CD4-positive, alpha-beta T cell treated with Interleukin-2 at 100 ng/mL for 4 hours (primary cell): ENCODE measurements around the gene GDPD4.
A peak's percentile ranks its signal among the peaks of the same experiment; 100 is the strongest.

Source experiments
- DNase-seq: peaks from one replicate; pipeline ENCODE4 v3.0.0-alpha.2; 2020; ENCODE audit warnings: low spot score

GDPD4 gene

DNA sequence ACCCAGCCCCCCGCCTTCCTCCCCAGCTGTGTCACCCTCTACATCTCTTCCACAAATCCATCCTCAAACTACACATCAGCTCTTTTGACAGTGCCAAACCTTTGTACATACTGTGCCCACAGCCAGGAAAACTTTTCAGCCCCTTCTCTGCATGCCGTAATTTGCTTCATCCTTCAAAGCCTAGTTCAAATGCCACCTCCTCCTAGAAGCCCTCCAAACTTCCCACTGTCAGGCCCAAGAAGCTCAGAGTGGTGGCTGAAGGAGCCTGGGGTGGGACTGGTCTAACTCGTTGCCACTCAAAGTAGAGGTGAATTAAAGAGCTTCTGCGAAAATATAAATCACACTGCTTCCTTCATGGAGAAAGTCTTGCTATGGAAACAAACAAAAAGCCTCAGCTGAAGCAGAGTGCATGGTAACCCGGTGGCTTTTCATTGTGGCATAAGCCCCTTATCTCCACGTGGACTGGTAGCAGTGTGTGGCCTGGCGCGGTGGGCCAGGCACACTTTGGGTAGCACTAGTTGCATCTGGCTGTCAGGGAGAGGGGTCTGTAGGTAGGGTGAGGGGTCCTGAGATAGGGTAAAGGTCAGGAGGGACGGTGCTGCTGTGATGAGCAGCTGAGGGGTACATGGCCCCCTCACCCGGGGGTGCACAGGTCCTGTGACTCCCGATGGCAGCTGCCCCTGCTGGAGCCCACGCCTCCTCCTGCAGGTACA, 96.6 kb downstream of the GDPD4 start:
- no peak for DNase-seq

DNA sequence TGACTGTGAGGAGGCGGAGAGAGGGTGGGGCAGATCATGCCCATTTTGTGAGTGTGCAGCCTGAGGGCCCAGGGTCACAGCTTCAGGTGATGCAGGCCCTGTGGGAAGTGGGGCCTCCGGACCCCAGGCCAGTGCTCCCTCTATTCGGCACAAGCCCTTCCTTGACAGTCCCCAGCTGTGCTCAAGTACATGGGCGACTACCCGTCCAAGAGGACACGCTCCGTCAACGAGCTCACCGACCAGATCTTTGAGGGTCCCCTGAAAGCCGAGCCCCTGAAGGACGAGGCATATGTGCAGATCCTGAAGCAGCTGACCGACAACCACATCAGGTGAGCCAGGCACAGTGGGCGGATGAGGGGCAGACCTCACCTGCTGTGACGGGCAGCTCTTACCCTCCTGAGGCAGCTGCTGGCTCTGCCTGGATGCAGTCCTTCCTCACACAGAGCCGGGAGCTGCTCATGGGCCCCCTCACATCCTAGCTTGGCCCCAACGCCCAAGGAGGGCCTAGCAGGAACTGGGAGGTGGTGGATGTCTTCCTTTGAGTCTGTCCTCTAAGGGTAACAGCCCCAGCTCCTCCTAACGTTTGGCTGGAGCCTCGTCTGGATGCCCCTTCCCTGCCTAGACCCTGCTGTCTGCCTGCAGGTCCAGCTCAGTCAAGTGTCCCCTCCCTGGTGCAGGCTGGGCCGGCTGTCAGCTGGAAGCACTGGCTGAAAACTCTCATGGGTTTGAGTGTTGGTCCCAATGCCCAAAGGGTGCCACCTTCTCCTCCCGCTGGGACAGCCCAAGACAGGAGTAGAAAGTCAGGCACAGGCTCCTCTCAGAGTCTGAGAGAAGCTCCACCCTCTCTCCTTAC, 97.4 kb downstream of the GDPD4 start:
- DNase-seq = no peak

GRCh38 chr11:77202941-77203900, 98.3 kb downstream of the GDPD4 start:
- no peak for DNase-seq

- no peak for DNase-seq
Measured at GRCh38 chr11:77201991-77202841, 99.3 kb downstream of the GDPD4 start.

DNA sequence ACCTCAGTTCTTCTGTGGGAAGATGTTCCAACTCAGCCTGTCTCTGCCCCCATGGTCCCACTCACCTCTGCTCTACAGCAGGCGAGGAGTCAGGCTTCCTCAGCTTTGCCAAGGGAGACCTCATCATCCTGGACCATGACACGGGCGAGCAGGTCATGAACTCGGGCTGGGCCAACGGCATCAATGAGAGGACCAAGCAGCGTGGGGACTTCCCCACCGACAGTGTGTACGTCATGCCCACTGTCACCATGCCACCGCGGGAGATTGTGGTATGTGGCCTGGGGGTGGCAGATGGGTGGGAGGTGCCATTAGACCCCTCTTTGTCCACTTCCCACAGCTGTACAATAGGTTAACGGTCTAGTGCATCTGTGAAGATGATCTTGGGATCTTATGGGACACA, 100.1 kb downstream of the GDPD4 start:
- DNase-seq = no peak

GRCh38 chr11:77200351-77201268, 100.9 kb downstream of the GDPD4 start:
- no peak for DNase-seq

DNA sequence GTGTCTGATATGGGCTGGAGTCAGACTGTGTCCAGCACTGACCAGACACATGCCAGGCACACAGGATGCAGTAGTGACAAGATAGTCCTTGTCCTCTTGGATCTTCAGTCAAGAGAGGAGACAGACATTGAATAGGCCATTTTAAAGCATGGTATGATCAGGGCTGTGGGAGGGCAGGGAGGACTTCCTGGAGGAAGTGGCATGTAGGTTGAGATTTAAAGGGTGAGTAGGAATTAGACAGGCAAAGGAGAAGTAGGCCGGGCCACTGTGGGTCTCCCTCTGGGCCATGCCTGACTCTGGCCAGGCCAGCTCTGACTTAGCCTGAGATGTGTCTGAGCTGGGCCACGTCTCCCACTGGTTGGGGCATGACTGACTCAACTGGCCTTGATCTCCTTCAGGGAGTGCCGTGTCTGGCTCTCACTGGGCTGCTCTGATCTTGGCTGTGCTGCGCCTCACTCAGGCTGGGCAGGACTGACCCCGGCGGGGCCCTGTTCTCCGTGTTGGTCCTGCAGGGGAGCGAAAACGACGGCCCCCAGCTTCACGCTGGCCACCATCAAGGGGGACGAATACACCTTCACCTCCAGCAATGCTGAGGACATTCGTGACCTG, 102.2 kb downstream of the GDPD4 start:
- no peak for DNase-seq

GRCh38 chr11:77198440-77198849, 103.0 kb downstream of the GDPD4 start:
- DNase-seq = no peak

GRCh38 chr11:77197626-77198320, 103.7 kb downstream of the GDPD4 start:
- DNase-seq = no peak

DNA sequence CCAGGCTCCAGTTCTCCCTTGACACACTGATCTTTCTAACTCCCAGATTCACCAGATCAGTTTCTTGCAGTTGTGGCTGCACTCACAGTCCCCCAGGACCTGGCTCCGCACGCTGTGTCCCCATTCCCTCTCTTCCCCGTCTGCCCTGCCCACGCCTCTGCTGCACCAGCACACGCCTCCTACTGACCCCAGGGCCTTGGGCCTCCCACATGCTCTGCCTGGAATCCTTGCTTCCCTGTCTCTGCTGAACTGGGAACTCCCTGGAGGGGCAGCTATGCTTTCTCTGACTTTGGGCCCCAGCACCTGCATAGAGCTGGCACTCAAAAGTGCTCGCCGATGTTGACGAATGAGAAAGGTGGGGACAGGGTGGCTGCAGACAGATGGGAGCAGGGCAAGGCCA, 104.5 kb downstream of the GDPD4 start:
- DNase-seq = no peak

- no peak for DNase-seq
Measured at GRCh38 chr11:77195071-77195755, 106.3 kb downstream of the GDPD4 start.

- no peak for DNase-seq
Measured at GRCh38 chr11:77193911-77194830, 107.3 kb downstream of the GDPD4 start.

DNA sequence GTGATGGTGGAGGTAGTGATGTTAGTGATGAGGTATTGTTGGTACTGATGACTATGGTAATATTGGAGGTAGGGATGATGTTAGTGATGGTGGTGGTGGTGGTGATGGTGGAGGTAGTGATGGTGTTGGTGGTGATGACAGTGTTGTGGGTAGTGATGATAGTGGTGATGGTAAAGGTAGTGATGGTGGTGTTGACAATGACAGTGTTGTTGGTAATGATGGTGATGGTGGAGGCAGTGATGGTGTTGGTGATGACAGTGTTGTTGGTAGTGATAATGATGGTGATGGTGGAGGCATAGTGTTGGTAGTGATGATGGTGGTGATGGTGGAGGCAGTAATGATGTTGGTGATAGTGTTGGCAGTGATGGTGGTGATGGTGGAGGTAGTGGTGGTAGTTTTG, 108.3 kb downstream of the GDPD4 start:
- DNase-seq = no peak

DNA sequence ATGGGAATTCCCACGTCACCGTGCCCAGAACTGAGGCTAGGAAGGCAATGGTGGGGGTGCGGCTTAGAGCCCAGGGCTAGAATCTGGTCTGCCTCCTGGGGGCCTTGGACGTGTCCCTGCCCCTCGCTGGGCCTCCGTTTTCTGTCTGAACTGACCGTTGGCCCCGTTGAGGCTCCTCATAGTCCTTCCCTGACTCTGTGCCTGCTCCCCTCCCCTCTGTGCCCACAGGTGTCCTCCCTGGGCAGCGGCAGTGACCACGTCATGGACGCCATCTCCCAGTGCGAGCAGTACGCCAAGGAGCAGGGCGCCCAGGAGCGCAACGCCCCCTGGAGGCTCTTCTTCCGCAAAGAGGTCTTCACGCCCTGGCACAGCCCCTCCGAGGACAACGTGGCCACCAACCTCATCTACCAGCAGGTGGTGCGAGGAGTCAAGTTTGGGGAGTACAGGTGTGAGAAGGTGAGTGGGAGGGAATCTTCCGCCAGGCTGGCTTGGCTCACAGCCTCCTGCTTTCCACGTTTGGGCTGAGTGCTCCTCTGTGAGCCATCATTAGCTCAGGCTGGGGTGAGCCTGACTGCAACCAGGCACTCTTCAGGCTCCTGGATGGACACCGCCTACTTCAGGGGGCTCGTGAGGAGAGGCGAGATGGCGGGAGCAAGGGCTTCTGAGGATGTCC, 109.5 kb downstream of the GDPD4 start:
- DNase-seq = peak; percentile 19

DNA sequence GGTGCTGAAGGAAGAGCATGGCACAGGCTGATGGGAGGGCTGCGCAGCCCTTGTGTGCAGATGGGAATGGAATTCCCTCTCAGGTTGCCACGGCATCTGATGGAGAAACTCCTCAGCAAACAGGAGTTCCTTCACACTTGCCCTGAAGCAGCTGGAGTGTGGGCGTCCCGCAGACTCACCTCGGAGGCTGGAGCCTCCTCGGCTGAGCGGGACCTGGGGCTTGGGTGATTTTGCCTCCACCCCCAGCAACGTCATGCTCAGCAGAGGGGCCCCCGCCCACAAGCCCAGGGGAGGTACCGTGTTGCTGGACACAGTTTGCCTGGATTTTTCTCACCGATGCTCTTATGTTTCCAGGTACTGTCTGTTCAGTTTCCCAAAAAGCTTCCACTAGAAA, 110.1 kb downstream of the GDPD4 start:
- no peak for DNase-seq

GRCh38 chr11:77190331-77191075, 111.0 kb downstream of the GDPD4 start:
- DNase-seq = no peak
